Panc1 (cell line): ENCODE measurements around the gene CNPY3. TPM values are rescaled to one million over a fixed set of nuclear protein-coding genes. Genes with fewer than 3 reads are reported as not detected.
"Not testable (repeated sequence)": the region's sequence is repeated elsewhere in the genome, so short reads cannot be mapped to it uniquely, and the experiment has no call there.

Experiments
- ATAC-seq: fragments of 200-7000 bp; cut with Tn5 transposase; 2 replicates; pipeline ENCODE4 v1.9.1; 2020; ENCODE audit warnings: mild to moderate bottlenecking, moderate library complexity
- Bru-seq: library from RNA; stranded (reverse); fragments of 400-500 nt; gene quantifications from one replicate; lab custom pipeline; 2021; lab: Mats Ljungman, UMichigan
- BruChase-seq, 2 experiments: library from RNA; stranded (reverse); fragments of 400-500 nt; gene quantifications; one replicate each; lab custom pipeline; 2021; lab: Mats Ljungman, UMichigan
- BruUV-seq: library from RNA; stranded (reverse); fragments of 400-500 nt; replicated peaks from 2 replicates; lab custom pipeline; 2021; lab: Mats Ljungman, UMichigan
- CTCF ChIA-PET: fragments of 300-600 bp; sonication (Branson Sonifier 250); formaldehyde crosslinking; loops from one replicate; lab custom pipeline; 2022; ENCODE audit warnings: antibody characterized with exemption; lab: Charles Lee
- POLR2A ChIA-PET: fragments of 300-600 bp; sonication (Branson Sonifier 250); formaldehyde crosslinking; loops from one replicate; lab custom pipeline; 2022; ENCODE audit warnings: antibody characterized with exemption; lab: Charles Lee
- DNase-seq: peaks from one replicate; pipeline ENCODE4 v3.0.0-alpha.2; 2010; ENCODE audit warnings: low read depth, low spot score
- H3K27ac ChIP-seq: 2 replicates; pipeline ENCODE4 v1.5.1; 2011; ENCODE audit warnings: mild to moderate bottlenecking, low read length, inconsistent platforms
- H3K27me3 ChIP-seq: fragments of 200-500 bp; sonication (Bioruptor generic); 2 replicates; pipeline ENCODE4 v1.6.0; 2014; ENCODE audit warnings: low read length, inconsistent platforms; ENCODE audit not compliant: control insufficient read depth, insufficient read depth
- H3K36me3 ChIP-seq: fragments of 200-500 bp; sonication (Bioruptor generic); 2 replicates; pipeline ENCODE4 v1.5.1; 2014; ENCODE audit warnings: inconsistent platforms, mild to moderate bottlenecking, low read length, moderate library complexity; ENCODE audit not compliant: control insufficient read depth, insufficient read depth
- H3K4me1 ChIP-seq: 2 replicates; pipeline ENCODE4 v1.5.1; 2011; ENCODE audit warnings: inconsistent platforms, mild to moderate bottlenecking, low read length, moderate library complexity; ENCODE audit not compliant: control insufficient read depth, insufficient read depth
- H3K4me3 ChIP-seq, 2 experiments: 2 replicates each; pipeline ENCODE4 v1.5.1; 2011 to 2012; ENCODE audit warnings: low read depth in 2 of 2, low read length in 2 of 2, mild to moderate bottlenecking in 2 of 2, inconsistent platforms in 1 of 2, moderate library complexity in 1 of 2
- H3K9me3 ChIP-seq: fragments of 200-500 bp; sonication (Bioruptor generic); 2 replicates; pipeline ENCODE4 v1.5.1; 2014; ENCODE audit warnings: low read depth, mild to moderate bottlenecking, inconsistent platforms, low read length, moderate library complexity; ENCODE audit not compliant: control insufficient read depth, insufficient read depth
- POLR2AphosphoS5 ChIP-seq: IDR thresholded peaks from 2 replicates; pipeline ENCODE4 v1.6.1; 2012; ENCODE audit warnings: mild to moderate bottlenecking, low read depth, low read length, moderate library complexity
- SIN3A ChIP-seq: IDR thresholded peaks from 2 replicates; pipeline ENCODE4 v1.6.1; 2012; ENCODE audit warnings: low read depth, mild to moderate bottlenecking, low read length, moderate library complexity, borderline replicate concordance; ENCODE audit not compliant: insufficient read depth
- TCF7L2 ChIP-seq: IDR thresholded peaks from 2 replicates; pipeline ENCODE4 v1.6.1; 2011; ENCODE audit warnings: mild to moderate bottlenecking, low read depth, low read length, inconsistent platforms
- in situ Hi-C: cut with HindIII; loops from 2 replicates; pipeline ENCODE4 v1.10.0; 2016; ENCODE audit warnings: low sequenced_read_pairs, low pct_unique_long_range_greater_than_20kb
- intact Hi-C: fragments of 100-400 bp; cut with micrococcal nuclease; formaldehyde crosslinking; loops from one replicate; pipeline ENCODE4 v1.10.0; 2022; ENCODE audit not compliant: unreplicated experiment
- long read RNA-seq: library from polyadenylated mRNA; unstranded; transcript quantifications from one replicate; pipeline ENCODE4 v2.0.0, GENCODE V29; 2021; ENCODE audit not compliant: unreplicated experiment
- polyA plus RNA-seq: library from polyadenylated mRNA; unstranded; fragments of >200 nt; gene quantifications from one replicate; pipeline ENCODE4 v1.2.1, GENCODE V29; 2012; ENCODE audit warnings: missing spikeins; ENCODE audit not compliant: insufficient read length
- total RNA-seq: library from RNA; stranded (reverse); gene quantifications from one replicate; pipeline ENCODE4 v1.2.1, GENCODE V29; 2021; ENCODE audit not compliant: unreplicated experiment
- TF ChIP-seq, protein P1 (sequence below): fragments of 450-650 bp; IDR thresholded peaks from 2 replicates; pipeline ENCODE4 v1.5.1; 2017; ENCODE audit warnings: mild to moderate bottlenecking

CNPY3 gene
- total RNA-seq (72.8 TPM), Bru-seq, nascent RNA (percentile 86 among the genes with signal in this experiment), BruChase-seq, experiment 1, labeled RNA remaining after a 2-hour chase (percentile 84 among the genes with signal in this experiment), BruChase-seq, experiment 2, labeled RNA remaining after a 6-hour chase (percentile 89 among the genes with signal in this experiment)
- 110 TPM for polyA plus RNA-seq
- long read RNA-seq, transcript CNPY3-201 (6 exons, 1,704 nt) = major isoform, 110 of 149 reads
- long read RNA-seq, partial matches to known transcripts = 13 of 149 reads
- long read RNA-seq, other reads (novel, unspliced or antisense) = 26 of 149 reads

DNA sequence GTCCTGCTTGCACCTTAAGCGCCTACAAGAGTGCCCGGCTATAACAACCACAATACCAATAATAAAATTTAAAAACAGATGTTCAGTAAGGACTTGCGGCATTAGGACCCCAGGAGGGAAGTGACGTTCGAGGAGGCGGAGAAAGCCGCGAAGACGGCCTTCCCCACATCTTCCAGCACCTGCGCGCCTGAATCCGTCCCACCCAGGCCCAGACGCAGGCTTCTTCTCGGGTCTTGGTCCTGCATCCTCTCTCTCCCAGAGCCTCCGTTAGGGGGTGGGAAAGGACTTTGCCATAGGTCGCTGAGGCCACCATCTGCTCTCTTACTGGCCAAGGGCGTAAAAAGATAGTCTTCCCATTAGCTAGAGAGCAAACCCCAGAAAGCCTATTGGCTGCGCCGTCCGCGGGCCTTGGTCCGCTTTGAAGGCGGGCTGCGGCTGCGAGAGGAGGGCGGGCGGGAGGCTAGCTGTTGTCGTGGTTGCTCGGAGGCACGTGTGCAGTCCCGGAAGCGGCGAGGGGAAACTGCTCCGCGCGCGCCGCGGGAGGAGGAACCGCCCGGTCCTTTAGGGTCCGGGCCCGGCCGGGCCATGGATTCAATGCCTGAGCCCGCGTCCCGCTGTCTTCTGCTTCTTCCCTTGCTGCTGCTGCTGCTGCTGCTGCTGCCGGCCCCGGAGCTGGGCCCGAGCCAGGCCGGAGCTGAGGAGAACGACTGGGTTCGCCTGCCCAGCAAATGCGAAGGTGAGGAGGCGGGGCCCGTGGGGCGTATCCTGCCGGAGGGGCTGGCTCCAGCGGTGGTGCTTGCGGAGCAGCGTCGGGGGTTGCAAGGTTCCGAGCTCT, at the start of gene CNPY3:
Gene CNPY3 (plus strand): TSS at position 495 of the 835 bp plus-strand sequence. CDS start 91 bp downstream, at position 586.
- H3K4me1 ChIP-seq = peaks cover 9% of the 10 kb centered on the region; the same call in 1 of the 2 replicates
- no peaks in the 10 kb centered on the region for H3K27me3 ChIP-seq
- peak within 1 kb of the TSS; percentile 82 to 97 for H3K4me3 ChIP-seq
- no TSS peak for BruUV-seq
- ATAC-seq (peak; percentile 96), DNase-seq (peak; percentile 80)
- CTCF ChIA-PET = interaction anchor here (0.6 to 0.7 kb wide), 4 partner anchors 35 to 440 kb away, joined by 4 to 9 read pairs (median 4); partner anchors contain the start of gene ZNF318
- H3K36me3 ChIP-seq = peaks cover 2% of the 10 kb centered on the region; the same call in 1 of the 2 replicates
- in situ Hi-C loops = no loop called here
- POLR2A ChIA-PET = interaction anchor here (0.5 to 1.3 kb wide), 10 partner anchors 9 to 520 kb away, joined by 3 to 16 read pairs (median 6); no protein-coding TSS in a partner anchor
- H3K27ac ChIP-seq = peak within 1 kb of the TSS; percentile 98
- TF ChIP-seq TCF7L2 (peak; percentile 59; the same call in 1 of the 2 replicates), SIN3A (peak; percentile 67; the same call in 1 of the 2 replicates), POLR2AphosphoS5 (peak; percentile 71)
- TF ChIP-seq, protein P1, sequence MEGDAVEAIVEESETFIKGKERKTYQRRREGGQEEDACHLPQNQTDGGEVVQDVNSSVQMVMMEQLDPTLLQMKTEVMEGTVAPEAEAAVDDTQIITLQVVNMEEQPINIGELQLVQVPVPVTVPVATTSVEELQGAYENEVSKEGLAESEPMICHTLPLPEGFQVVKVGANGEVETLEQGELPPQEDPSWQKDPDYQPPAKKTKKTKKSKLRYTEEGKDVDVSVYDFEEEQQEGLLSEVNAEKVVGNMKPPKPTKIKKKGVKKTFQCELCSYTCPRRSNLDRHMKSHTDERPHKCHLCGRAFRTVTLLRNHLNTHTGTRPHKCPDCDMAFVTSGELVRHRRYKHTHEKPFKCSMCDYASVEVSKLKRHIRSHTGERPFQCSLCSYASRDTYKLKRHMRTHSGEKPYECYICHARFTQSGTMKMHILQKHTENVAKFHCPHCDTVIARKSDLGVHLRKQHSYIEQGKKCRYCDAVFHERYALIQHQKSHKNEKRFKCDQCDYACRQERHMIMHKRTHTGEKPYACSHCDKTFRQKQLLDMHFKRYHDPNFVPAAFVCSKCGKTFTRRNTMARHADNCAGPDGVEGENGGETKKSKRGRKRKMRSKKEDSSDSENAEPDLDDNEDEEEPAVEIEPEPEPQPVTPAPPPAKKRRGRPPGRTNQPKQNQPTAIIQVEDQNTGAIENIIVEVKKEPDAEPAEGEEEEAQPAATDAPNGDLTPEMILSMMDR = no peak
- no peaks in the 10 kb centered on the region for H3K9me3 ChIP-seq
- intact Hi-C loops = no loop called here

- H3K4me3 ChIP-seq = peak overlapping the region; percentile 77 to 99
- intact Hi-C loops, H3K9me3 ChIP-seq, H3K27me3 ChIP-seq, CTCF ChIA-PET, in situ Hi-C loops, DNase-seq, H3K4me1 ChIP-seq, ATAC-seq: not testable (repeated sequence)
- H3K36me3 ChIP-seq = peaks cover 18% of the 10 kb centered on the region
- POLR2A ChIA-PET = interaction anchor here (0.6 kb wide), 2 partner anchors 93 to 762 kb away, joined by 3 to 6 read pairs; no protein-coding TSS in a partner anchor
- BruUV-seq = TSS peak; percentile 94
- peak overlapping the region; percentile 99 for H3K27ac ChIP-seq
These were observed 49.0 kb upstream of the CNPY3 start for GRCh38 chr6:42880240-42880817.

DNA sequence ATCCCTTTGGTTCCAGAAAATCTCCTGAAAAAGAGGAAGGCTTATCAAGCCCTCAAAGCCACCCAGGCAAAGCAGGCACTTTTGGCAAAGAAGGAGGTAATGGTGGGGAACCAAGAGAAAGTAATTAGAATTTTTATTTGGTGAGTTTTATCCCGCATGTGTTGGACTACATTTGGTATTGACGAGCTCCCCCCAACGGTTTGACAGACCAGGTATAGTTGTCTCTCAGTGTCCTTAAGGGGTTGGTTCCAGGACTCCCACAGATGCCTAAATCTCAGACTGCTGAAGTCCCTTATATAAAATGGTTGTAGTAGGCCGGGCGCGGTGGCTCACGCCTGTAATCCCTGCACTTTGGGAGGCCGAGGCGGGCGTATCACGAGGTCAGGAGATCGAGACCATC, 48.4 kb upstream of the CNPY3 start:
- ATAC-seq, H3K27me3 ChIP-seq, H3K9me3 ChIP-seq, DNase-seq, intact Hi-C loops, H3K4me1 ChIP-seq, CTCF ChIA-PET, in situ Hi-C loops, BruUV-seq: not testable (repeated sequence)
- peak overlapping the region; percentile 77 to 99 for H3K4me3 ChIP-seq
- POLR2A ChIA-PET = interaction anchor here (0.6 kb wide), 1 partner anchor 135 kb away, joined by 3 read pairs; the partner anchor contains the start of gene TBCC
- peaks cover 23% of the 10 kb centered on the region for H3K36me3 ChIP-seq
- peak overlapping the region; percentile 99 for H3K27ac ChIP-seq
